ENCODE measurements around the gene DAAM1. TPM values are rescaled to one million over a fixed set of nuclear protein-coding genes. Genes with fewer than 3 reads are reported as not detected.

The DAAM1 gene
- total RNA-seq, 1 donor from 2014 or later: 39.5 TPM

- no peaks in the 10 kb centered on the region for H4K20me1 ChIP-seq (ENCODE audit: low read depth)
- H3K79me2 ChIP-seq (ENCODE audit: low read depth): no peaks in the 10 kb centered on the region
- H3K36me3 ChIP-seq: no peaks in the 10 kb centered on the region
- H3K27me3 Mint-ChIP-seq (ENCODE audit: insufficient read depth, low read depth): no peaks in the 10 kb centered on the region
- H3K27ac Mint-ChIP-seq: no peak overlapping the region
- no peak overlapping the region for H3K9ac ChIP-seq
- H3K4me2 ChIP-seq: no peak overlapping the region
- no peaks in the 10 kb centered on the region for H3K9me3 Mint-ChIP-seq
- H3K27ac ChIP-seq: no peak overlapping the region
- no peak overlapping the region for H2AFZ ChIP-seq (replicated peaks)
- no peaks in the 10 kb centered on the region for H3K27me3 ChIP-seq
- H3K4me1 Mint-ChIP-seq: peaks cover 41% of the 10 kb centered on the region
- H3F3A ChIP-seq (ENCODE audit: low read depth): peaks cover 21% of the 10 kb centered on the region
- H3K4me3 Mint-ChIP-seq: no peak overlapping the region
- no peaks in the 10 kb centered on the region for H3K9me3 ChIP-seq (ENCODE audit: low read depth)
- TF ChIP-seq EZH2 (IDR thresholded peaks at IDR 0.05): no peak
- no peak for TF ChIP-seq EZH2phosphoT487 (IDR thresholded peaks at IDR 0.05)
- TF ChIP-seq CTCF (IDR thresholded peaks at IDR 0.05): no peak
- DNase-seq (ENCODE audit: low spot score): no peak
- H3K36me3 Mint-ChIP-seq: peaks cover 14% of the 10 kb centered on the region
- no peak overlapping the region for H3K4me3 ChIP-seq
- peaks cover 38% of the 10 kb centered on the region for H3K4me1 ChIP-seq
Observed at GRCh38 chr14:59346796-59347510, 158.5 kb downstream of the DAAM1 start.

- no peak overlapping the region for H3K4me2 ChIP-seq
Observed at GRCh38 chr14:59347511-59347900, 159.0 kb downstream of the DAAM1 start.

GRCh38 chr14:59347915-59348314, 159.4 kb downstream of the DAAM1 start:
- Histone ChIP-seq H3K27me3 (no peaks in the 10 kb centered on the region), H3K4me3 (no peak overlapping the region), H4K20me1 (ENCODE audit: low read depth) (no peaks in the 10 kb centered on the region), H2AFZ (replicated peaks) (no peak overlapping the region), H3K4me1 (peaks cover 31% of the 10 kb centered on the region), H3K27ac (no peak overlapping the region), H3K36me3 (no peaks in the 10 kb centered on the region), H3F3A (ENCODE audit: low read depth) (peaks cover 21% of the 10 kb centered on the region), H3K9me3 (ENCODE audit: low read depth) (no peaks in the 10 kb centered on the region), H3K79me2 (ENCODE audit: low read depth) (no peaks in the 10 kb centered on the region), H3K4me2 (no peak overlapping the region), H3K9ac (no peak overlapping the region)
- TF ChIP-seq EZH2 (IDR thresholded peaks at IDR 0.05) (no peak), EZH2phosphoT487 (IDR thresholded peaks at IDR 0.05) (no peak), CTCF (IDR thresholded peaks at IDR 0.05) (no peak)
- no peak for DNase-seq (ENCODE audit: low spot score)
- Mint-ChIP-seq H3K4me3 (no peak overlapping the region), H3K27ac (no peak overlapping the region), H3K36me3 (peaks cover 17% of the 10 kb centered on the region), H3K27me3 (ENCODE audit: insufficient read depth, low read depth) (no peaks in the 10 kb centered on the region), H3K9me3 (no peaks in the 10 kb centered on the region), H3K4me1 (peaks cover 32% of the 10 kb centered on the region)

More at GRCh38 chr14:59347511-59347900, 159.0 kb downstream of the DAAM1 start:
- H3K27me3 ChIP-seq: no peaks in the 10 kb centered on the region
- Mint-ChIP-seq H3K27me3 (ENCODE audit: insufficient read depth, low read depth) (no peaks in the 10 kb centered on the region), H3K27ac (no peak overlapping the region), H3K36me3 (peaks cover 19% of the 10 kb centered on the region), H3K4me1 (peaks cover 36% of the 10 kb centered on the region), H3K4me3 (no peak overlapping the region), H3K9me3 (no peaks in the 10 kb centered on the region)
- H3K9ac ChIP-seq: no peak overlapping the region
- H3K9me3 ChIP-seq (ENCODE audit: low read depth): no peaks in the 10 kb centered on the region
- no peaks in the 10 kb centered on the region for H3K36me3 ChIP-seq
- H3K4me1 ChIP-seq: peaks cover 35% of the 10 kb centered on the region
- no peaks in the 10 kb centered on the region for H3K79me2 ChIP-seq (ENCODE audit: low read depth)
- TF ChIP-seq CTCF (IDR thresholded peaks at IDR 0.05) (no peak), EZH2 (IDR thresholded peaks at IDR 0.05) (no peak), EZH2phosphoT487 (IDR thresholded peaks at IDR 0.05) (no peak)
- peaks cover 21% of the 10 kb centered on the region for H3F3A ChIP-seq (ENCODE audit: low read depth)
- H3K4me3 ChIP-seq: no peak overlapping the region
- no peaks in the 10 kb centered on the region for H4K20me1 ChIP-seq (ENCODE audit: low read depth)
- H2AFZ ChIP-seq (replicated peaks): no peak overlapping the region
- H3K27ac ChIP-seq: no peak overlapping the region
- no peak for DNase-seq (ENCODE audit: low spot score)
